GM19043 (cell line): ENCODE measurements around the gene MED4.

ENCODE experiments used
- ATAC-seq: cut with Tn5 transposase; IDR thresholded peaks from one replicate; pipeline ENCODE4 v1.9.1; 2021; ENCODE audit warnings: low read depth; ENCODE audit not compliant: unreplicated experiment

MED4 gene, protein sequence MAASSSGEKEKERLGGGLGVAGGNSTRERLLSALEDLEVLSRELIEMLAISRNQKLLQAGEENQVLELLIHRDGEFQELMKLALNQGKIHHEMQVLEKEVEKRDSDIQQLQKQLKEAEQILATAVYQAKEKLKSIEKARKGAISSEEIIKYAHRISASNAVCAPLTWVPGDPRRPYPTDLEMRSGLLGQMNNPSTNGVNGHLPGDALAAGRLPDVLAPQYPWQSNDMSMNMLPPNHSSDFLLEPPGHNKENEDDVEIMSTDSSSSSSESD

DNA sequence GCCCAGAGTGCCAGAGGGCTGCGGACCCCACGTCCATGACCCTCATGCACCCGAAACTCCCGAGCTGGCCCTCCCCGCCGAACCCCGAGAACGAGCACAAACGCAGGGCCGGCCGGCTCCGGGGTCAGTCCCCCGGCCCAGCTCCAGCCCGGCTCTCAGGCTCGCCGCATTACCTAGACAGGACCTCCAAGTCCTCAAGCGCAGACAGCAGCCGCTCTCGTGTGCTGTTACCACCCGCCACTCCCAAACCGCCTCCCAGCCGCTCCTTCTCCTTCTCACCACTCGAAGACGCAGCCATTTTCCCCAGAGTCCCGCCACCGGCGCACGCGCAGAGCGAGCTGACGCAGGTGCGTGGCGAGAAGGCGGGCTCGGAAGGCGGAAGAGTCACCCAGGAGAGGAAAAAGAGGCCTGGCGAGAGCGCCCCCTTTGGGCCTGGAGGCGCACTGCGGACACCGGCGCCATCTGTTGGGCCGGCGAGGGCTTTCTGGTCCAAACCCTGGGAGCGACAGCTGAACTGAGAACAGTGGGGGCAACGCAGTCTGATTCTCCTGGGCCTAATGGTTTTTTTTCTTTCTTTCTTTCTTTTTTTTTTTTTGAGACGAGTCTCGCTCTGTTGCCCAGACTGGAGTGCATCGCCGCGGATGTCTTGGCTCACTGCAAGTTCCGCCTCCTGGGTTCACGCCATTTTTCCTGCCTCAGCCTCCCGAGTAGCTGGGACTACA is at the start of gene MED4:
MED4 (minus strand) TSS at position 324 of the 722 bp plus-strand sequence; CDS start at position 298, 26 bp downstream.
- ATAC-seq, result peak; percentile 91

DNA sequence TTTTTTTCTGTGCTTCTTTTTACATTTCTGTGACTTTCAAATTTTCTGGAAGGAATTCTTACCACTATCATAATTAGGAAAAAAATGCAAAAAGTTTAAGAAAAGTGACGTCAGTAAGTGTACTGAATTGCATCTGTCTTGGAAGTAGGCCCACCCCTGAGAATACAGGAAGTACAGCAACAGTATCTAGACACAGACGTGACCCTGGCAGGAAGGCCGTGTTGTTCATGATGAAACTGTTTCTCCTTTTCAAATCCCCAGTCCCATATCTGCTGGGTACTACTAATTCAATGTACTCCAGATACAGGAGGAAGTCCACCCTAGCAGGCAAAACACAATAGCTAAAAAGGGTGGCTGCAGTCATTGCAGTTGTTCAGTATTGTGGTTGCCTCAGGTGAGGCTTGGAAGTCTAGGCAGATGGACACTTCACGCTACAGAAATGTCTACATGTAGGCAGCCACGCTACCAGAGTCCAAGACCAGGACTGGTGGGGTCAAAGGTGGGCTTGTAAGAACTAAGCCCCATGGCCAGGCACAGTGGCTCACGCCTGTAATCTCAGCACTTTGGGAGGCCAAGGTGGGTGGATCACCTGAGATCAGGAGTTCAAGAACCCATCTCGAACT is 49.6 kb upstream of the MED4 start:
- ATAC-seq, result no peak

DNA sequence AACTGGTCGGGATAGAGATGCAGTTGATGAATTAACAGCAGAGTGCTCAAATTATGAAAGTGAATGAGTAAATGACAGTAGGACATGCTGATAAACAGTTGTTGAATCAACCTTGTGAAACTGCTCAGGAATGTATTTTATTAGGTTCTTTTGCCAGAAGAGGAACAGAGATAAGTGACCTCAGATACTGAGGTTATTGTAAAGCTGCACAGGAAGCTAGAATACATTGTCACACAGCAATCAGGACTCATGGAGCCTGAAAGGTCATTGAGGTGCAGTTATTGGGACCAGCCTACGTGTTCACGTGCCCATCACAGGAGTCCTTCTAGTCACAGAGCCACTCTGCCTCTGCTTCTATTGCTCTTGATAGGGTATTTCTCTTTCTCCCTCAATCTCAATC is 47.5 kb upstream of the MED4 start:
- ATAC-seq, result peak; percentile 87

DNA sequence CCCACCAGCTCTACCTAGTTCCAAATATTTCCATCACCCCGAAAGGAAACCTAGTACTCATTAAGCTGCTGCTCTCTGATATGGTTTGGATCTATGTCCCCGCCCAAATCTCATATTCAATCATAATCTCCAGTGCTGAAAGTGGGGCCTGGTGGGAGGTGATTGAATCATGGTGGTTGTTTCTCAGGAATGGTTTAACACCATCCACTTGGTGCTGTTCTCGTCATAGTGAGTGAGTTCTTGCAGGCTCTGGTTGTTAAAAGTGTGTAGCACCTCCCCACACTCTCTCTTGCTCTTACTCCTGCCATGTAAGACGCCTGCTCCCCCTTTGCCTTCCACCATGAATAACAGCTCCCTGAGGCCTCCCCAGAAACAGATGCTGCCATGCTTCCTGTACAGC is 43.4 kb upstream of the MED4 start:
- ATAC-seq, result no peak

DNA sequence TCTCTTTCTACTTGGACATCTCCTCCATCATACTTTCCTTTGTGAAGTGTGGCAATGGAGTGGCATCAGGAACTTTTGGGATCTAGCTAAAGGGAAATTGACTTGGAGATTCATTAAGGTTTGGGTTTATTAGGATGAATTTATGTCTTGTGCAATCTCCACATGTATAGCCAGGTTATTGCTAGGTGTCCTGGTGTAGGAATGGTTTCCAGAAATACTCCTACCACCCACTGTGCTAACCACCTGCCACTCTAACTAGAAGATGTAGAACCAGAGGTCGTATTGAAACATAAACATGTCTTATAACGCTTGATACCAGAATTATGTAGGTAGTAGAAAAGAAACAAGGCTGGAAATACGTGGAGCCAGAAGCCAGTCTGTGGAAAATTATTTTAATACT is 38.1 kb upstream of the MED4 start:
- no peak for ATAC-seq

DNA sequence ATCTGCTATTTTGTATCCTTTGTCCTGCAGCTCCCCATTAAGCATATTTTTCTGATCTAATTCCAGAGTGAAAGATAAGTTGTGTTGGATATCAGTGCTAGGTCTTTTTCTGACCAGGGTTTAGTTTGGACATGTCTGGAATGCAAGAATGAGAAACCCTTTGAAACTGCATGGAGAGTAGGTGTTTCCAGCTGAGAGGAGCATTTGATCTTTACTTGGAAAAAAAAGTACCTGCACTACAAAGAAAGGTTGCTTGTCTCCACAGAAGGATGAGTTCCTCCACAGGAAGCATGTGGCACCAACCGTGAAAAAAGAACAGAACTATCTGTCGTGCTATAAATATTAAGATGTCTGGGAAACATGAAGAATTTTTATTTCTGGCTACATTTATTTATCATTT is 36.6 kb upstream of the MED4 start:
- no peak for ATAC-seq

DNA sequence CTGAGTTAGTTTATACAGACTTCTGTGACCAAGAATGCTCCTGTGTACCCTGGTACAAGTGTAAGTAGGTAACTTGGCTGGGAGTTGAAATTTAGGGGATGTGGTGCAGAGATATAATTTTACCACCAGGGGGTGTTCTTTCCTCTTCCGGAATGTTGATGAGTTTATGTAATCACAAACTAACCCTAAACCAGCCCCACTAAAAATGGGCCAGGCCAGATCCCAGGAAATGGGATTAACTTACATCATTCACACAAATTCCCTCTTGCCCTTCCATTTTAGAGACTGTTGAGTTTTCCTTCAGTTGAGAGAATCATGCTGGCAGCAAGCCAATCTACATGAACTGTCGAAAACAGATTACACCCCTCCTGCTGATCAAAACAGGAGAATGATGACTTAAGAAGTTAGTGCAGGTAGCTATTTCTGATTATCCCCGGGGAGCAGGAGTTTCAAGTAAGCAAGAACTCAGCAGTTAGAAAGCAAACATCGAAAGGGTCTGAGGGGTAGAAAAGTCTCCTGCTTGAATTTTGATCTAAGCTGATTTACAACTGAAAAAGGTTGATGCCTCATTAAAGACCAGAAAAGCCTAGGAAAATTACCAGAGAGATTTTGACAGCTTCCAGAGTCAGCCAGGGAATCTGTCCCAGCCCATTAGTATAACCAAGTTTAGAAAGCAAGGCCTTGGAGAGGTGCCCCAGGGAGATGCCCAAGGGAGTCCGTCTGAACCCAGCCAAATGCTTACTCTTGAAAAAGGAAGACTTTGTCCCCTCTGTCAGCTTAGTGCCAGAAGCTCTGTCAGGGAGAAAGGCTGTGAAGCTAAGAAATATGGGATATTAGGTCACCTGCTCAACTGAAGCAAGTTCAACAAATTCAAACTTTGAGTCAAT is 32.3 kb upstream of the MED4 start:
- ATAC-seq, result no peak

DNA sequence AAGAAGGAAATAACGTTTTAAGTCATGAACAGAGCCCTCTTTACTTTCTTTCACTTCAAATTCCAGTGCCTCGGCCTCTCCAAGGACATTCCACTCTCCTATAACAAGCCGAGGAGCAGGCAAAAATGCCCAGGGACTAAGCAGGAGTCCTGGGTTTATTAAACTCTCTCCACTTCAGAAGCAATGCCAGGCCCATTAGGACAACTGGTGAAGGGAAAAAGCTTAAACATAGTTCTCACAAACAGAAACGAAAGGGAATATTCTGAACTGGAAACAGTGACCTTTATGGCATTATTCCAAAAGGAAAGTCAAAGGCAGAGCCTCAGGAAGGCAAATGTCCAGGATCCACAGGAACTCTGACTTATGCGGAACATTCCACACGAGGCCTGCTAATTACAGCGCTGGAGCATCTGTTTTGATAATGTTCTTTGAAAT is 30.9 kb upstream of the MED4 start:
- ATAC-seq, result no peak

DNA sequence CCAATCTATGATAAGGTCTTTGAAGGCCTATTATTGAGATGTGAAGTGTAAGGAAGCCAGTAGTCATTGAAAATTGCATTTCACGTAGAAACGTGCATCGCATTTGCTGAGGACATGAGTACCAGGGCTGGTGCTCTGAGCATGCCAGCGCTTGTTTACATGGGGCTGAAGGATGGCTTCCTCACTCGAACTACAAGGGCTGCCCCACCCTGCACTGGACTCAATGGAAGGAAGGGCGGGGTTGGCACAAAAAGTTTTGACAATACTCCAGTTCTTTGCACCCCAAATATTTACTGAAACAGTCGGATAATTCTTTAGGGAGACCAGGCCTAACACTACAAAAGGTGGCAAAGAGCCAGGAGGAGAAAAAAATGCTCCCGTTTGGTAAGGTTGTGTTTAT is 28.9 kb upstream of the MED4 start:
- no peak for ATAC-seq

DNA sequence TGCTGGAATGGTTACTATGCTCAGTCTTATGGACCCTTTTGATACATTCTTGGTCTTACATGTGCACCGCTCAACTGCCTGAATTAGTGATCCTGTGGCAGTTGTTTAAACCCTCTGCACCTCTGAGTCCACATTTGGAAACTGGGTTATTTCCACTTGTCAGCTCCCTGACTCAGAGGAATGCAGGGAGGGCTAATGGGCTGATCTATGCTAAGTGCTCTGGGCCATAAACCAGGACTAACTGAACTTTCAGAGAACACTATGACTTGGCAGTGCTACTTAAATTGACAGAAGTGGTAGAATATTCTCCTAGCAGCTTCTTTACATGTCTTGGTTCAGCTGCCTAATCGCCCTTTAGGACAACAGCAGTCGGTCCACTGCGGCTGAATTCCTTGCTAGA is 26.8 kb upstream of the MED4 start:
- ATAC-seq, result no peak

DNA sequence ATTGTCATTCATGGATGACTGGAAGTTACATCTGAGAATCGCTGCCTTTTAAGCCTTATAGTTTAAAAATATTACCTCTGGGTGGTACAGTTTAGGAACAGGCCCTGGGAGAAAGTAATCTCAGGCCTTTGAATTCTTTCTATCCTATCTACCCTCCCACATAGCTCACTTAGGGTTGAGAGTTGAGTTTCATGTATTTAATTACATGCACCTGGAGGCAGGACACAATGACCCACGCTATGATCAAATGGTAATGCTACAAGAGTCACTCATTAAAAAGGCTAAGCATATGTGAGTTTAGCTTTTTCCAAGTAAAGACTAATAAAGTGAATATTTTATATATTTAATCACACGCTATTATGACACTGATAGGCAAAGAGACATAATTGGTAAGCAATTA is 25.3 kb upstream of the MED4 start:
- ATAC-seq, result no peak

DNA sequence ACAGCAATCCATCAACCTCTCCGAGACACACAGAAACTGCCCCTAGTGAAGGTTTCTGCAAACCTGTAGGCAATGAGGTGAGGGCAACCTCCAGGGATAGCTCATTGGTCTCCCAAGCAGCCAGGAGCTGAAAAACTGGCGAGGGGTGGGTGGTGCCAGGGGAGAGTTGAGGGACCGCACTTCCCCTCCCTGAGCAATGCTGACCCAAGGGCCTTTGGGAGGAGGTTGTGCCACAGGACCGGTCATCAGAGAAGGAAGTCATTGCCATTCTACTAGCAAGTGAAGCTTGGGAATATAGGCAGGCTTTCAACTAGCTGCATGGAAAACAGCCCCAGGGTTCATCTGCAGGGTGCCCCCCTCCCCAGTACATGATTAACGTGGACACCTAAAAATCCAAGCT is 23.1 kb upstream of the MED4 start:
- no peak for ATAC-seq

DNA sequence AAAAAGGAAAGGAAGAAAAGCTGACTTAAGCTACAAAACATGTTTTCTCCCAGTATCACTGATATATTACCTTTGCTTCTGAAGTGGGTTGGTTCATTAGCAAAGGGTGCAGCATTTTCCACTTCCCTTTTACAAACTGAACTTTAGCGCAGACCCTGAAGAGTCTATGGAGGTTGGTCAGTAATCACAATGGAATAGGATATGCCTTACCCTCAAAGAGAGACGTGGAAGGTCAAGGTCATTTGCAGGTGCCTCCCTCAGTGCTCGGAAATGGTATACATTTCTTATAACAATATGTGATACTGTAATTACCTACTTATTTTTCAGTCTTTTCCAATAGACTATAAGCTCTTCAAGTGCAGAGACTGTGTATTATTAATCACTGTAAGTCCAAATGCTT is 21.9 kb upstream of the MED4 start:
- no peak for ATAC-seq

DNA sequence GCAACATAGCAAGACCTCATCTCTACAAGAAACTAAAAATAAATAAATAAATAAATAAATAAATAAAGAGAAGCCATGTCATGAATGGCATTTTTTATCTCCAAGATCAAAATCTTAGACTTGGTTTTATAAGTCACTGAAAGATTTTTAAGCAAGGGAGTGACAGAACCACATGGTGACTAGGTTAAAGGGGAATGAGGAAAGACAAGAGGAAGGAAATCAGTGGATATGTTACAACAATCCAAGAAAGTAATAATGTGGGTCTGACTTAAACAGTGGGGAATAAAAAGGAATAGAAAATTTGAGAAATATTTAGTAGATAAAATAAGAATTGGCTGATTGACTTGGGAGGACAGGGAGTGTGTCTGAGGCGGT is 18.8 kb upstream of the MED4 start:
- ATAC-seq, result no peak

DNA sequence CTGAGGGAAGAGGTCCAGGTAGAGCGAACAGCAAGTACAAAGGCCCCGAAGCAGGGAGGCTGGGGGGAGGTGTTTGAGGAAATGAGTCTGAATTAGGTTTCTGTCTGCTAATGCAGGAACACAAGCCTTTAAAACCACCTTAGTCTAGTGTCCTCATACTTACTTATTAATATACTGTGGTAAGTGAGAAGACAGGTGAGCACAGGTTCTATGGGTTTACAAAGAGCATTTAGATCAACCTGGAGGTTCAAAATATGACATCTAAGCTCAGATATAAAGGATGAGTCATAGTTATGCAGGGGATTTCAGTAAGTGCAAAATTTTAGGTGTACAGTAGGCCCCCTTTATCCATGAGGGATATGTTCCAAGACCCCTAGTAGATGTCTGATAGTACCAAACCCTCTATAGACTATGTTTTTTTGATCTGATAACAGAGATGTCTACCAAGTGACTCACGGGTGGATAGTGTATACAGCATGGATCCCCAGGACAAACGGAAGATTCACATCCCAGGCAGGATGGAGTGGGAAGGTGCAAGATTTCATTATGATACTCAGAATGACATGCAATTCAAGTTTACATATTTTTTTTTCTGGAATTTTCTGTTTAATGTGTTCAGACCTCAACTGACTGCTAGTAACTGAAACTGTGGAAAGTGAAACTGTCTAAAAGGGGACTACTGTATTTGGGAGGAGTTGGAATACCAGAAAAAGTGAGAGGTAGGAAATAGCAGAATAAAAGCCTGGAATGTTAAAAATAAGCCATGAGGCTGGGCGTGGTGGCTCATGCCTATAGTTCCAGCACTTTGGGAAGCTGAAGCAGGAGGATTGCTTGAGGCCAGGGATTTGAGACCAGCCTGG is 18.2 kb upstream of the MED4 start:
- no peak for ATAC-seq

DNA sequence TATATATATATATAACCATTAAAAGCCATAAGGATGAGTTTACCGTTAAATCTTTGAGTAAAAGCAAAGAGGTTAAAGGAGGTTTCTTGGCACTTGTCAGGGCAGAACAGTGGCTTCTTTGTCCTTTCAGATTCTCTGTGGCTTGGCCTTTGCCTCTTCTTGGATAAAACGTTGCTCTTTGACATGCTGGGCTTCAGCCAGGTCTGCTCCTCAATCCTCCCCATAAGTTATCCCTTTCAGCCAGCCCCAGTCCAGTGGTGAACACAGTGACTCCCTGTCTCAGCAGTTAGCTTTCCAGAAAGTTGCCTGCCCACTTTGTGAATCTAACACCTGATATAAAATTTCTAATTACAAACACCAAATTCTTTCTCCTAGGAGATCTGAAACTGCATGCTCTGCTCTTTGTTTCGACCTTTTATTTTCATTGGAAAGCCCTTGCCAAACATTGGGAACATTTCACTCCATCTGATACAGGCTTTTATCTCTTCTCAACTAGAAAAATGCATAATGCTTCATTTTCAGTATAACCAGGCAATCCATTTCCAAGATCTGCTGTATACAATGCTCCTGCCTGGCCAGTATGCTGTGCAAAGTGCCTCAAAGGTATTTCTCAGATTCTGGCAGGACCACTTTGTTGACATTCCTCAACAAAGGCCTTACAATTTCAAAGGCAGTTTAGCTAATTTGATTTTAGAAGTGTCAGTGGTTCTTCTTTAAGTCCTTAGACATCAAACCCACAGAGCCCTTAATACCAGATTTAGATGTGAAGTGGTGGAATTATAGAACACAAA is 16.2 kb upstream of the MED4 start:
- ATAC-seq, result no peak

DNA sequence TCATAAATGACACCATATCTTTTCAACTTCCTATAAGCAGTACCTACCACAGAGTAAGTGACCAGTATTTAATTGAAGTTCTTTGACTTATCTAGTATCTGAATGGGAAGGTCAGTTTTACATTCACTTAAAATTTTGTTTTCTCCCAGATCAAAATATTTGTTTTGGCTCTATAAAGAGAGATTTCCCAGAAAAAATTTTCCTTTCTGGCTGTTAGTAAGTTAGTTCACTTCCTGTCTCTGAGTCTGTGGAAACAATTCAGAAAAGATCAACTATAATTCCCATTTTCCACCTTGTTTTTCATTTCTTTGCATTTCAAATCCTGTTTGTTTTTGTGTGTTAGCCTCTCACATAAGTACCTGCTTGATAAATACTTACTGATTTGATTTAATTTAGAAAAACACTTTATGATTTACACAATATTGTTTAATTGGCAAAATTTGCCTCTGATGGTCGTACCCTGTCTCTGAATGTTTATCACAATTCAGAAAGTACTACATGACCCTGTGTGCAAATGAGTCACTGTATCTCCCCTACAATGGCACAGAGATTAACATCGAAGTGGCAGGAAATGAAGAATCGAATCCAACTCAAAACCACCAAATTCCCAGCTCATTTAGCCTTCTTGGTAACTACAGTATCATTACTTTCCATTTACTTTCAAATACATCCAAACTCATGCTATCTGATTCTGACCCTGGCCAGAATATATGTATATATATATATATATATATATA is 15.4 kb upstream of the MED4 start:
- ATAC-seq, result no peak

DNA sequence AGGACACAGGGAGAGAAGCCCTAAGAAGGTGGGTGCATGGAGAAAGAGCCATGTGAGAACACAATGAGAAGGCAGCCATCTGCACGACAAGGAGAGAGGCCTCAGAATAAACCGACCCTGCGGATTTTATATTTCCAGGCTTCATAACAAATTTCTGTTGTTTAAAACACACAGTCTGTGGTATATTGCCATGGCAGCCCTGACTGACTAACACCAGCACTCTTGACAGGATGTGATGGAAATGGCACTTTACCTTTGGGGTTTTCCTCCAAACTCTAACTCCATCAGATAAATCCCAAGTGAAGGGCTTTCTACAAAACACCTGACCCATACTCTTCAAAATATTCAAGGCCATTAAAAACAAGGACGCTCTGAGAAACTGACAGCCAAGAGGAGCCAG is 13.2 kb upstream of the MED4 start:
- ATAC-seq, result no peak

DNA sequence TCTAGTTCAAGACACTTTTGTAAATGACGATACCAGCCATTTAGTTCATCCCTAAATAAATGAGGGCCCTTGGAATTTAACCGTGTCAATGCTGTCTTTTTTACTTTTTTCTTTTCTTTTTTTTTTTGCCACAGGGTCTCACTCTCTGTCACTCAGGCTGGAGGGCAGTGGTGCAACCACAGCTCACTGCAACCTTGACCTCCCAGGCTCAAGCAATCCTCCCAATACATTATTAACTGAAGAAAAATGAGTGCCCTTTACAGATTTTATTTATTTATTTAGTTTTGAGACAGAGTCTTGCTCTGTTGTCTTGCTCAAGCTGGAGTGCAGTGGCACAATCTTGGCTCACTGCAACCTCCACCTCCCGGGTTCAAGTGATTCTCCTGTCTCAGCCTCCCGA is 2.9 kb upstream of the MED4 start:
- no peak for ATAC-seq
